ENCODE data around the gene ATOX1.

The ATOX1 gene

GRCh38 chr5:151758430-151759241 lies at the start of gene ATOX1:
Gene ATOX1 (minus strand): TSS chr5:151758631. CDS start chr5:151758551, 80 bp downstream.
- H3K4me3 ChIP-seq (ENCODE audit: low read depth, low read length) = peak within 1 kb of the TSS; percentile 97
- no peak for DNase-seq (ENCODE audit: low read depth)
- peak; percentile 1 for TF ChIP-seq CTCF (IDR thresholded peaks at IDR 0.05; ENCODE audit: low read depth, low read length, missing control alignments)

GRCh38 chr5:151805414-151806223 lies 47.2 kb upstream of the ATOX1 start:
- no peak overlapping the region for H3K4me3 ChIP-seq (ENCODE audit: low read depth, low read length)
- no peak for TF ChIP-seq CTCF (IDR thresholded peaks at IDR 0.05; ENCODE audit: low read depth, low read length, missing control alignments)
- no peak for DNase-seq (ENCODE audit: low read depth)

- TF ChIP-seq CTCF (IDR thresholded peaks at IDR 0.05; ENCODE audit: low read depth, low read length, missing control alignments) = no peak
- no peak for DNase-seq (ENCODE audit: low read depth)
- H3K4me3 ChIP-seq (ENCODE audit: low read depth, low read length) = no peak overlapping the region
These were observed 42.1 kb upstream of the ATOX1 start for GRCh38 chr5:151800532-151800931.

- TF ChIP-seq CTCF (IDR thresholded peaks at IDR 0.05; ENCODE audit: low read depth, low read length, missing control alignments) = no peak
- no peak overlapping the region for H3K4me3 ChIP-seq (ENCODE audit: low read depth, low read length)
- DNase-seq (ENCODE audit: low read depth) = no peak
These were observed 41.0 kb upstream of the ATOX1 start for GRCh38 chr5:151799407-151799806.

GRCh38 chr5:151798674-151799073 lies 40.2 kb upstream of the ATOX1 start:
- TF ChIP-seq CTCF (IDR thresholded peaks at IDR 0.05; ENCODE audit: low read depth, low read length, missing control alignments) = no peak
- no peak overlapping the region for H3K4me3 ChIP-seq (ENCODE audit: low read depth, low read length)
- DNase-seq (ENCODE audit: low read depth) = no peak

GRCh38 chr5:151795426-151795825 lies 37.0 kb upstream of the ATOX1 start:
- no peak overlapping the region for H3K4me3 ChIP-seq (ENCODE audit: low read depth, low read length)
- TF ChIP-seq CTCF (IDR thresholded peaks at IDR 0.05; ENCODE audit: low read depth, low read length, missing control alignments) = no peak
- DNase-seq (ENCODE audit: low read depth) = no peak

Measured in GM12864 (cell line).